ENCODE results near the gene NUDCD3. TPM values are rescaled to one million over a fixed set of nuclear protein-coding genes. Genes with fewer than 3 reads are reported as not detected.

The NUDCD3 gene
- total and polyA plus RNA-seq, 4 donors, result 24.8 to 91.0 (median 52.4) TPM

DNA sequence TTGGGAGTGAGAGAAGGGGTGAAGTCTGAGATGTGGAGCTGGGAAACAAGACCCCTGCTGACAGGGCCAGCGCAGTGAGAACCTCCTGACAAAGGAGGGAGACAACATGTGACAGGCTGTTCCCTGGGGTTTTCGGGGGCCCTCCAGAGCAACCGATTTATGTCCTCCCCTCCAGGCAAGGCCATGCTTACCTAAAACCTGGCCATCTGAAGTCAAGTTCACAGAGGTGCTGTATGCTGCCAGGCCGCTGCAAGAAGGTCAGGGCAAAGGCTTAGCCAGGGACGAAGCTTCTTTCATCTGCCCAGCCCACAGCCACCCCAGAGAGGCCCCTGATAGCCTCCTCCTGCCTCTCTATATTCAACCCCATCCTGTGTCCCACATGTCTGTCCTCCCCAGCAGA is 30.1 kb upstream of the NUDCD3 start:
- WGBS, 2 donors, result 87 to 94% methylated on average over 5 of the region's 5 CpGs
- ATAC-seq (ENCODE audit: insufficient read depth, low FRiP score), result no peak

GRCh38 chr7:44519546-44519945 is 29.1 kb upstream of the NUDCD3 start:
- 73 to 80% methylated on average over 7 of the region's 7 CpGs for whole genome bisulfite sequencing, 2 donors

More for the DNA sequence above, 30.1 kb upstream of the NUDCD3 start:
- H3K4me3 ChIP-seq, result no peak overlapping the region
- no peak for DNase-seq
- H3K27me3 ChIP-seq (ENCODE audit: control insufficient read depth in 3 of 3, insufficient read depth in 3 of 3, low read length in 2 of 3), result no peaks in the 10 kb centered on the region
- no peaks in the 10 kb centered on the region for H3K36me3 ChIP-seq (ENCODE audit: control insufficient read depth in 4 of 4, insufficient read depth in 4 of 4, low read length in 4 of 4)
- H3K27ac ChIP-seq (ENCODE audit: low read depth in 1 of 2, low read length in 1 of 2), result no peak overlapping the region
- H3K9ac ChIP-seq (ENCODE audit: insufficient read depth in 1 of 2, low read length in 2 of 2), result no peak overlapping the region
- no peaks in the 10 kb centered on the region for H3K4me1 ChIP-seq (ENCODE audit: control insufficient read depth in 5 of 5, insufficient read depth in 5 of 5, low read length in 5 of 5)
- peaks cover 0 to 6% (median 2%) of the 10 kb centered on the region in 4 donors for H3K9me3 ChIP-seq (ENCODE audit: control insufficient read depth in 4 of 4, insufficient read depth in 3 of 4, low read length in 3 of 4)
- TF ChIP-seq, protein P1, sequence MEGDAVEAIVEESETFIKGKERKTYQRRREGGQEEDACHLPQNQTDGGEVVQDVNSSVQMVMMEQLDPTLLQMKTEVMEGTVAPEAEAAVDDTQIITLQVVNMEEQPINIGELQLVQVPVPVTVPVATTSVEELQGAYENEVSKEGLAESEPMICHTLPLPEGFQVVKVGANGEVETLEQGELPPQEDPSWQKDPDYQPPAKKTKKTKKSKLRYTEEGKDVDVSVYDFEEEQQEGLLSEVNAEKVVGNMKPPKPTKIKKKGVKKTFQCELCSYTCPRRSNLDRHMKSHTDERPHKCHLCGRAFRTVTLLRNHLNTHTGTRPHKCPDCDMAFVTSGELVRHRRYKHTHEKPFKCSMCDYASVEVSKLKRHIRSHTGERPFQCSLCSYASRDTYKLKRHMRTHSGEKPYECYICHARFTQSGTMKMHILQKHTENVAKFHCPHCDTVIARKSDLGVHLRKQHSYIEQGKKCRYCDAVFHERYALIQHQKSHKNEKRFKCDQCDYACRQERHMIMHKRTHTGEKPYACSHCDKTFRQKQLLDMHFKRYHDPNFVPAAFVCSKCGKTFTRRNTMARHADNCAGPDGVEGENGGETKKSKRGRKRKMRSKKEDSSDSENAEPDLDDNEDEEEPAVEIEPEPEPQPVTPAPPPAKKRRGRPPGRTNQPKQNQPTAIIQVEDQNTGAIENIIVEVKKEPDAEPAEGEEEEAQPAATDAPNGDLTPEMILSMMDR (IDR thresholded peaks at IDR 0.05; ENCODE audit: control extremely low read depth, extremely low read depth), result no peak

GRCh38 chr7:44518761-44519160 is 28.3 kb upstream of the NUDCD3 start:
- TF ChIP-seq, protein P1 (IDR thresholded peaks at IDR 0.05; ENCODE audit: control extremely low read depth, extremely low read depth), result no peak
- 75 to 79% methylated on average over 3 of the region's 3 CpGs for WGBS, 2 donors
- Histone ChIP-seq H3K9ac (ENCODE audit: insufficient read depth in 1 of 2, low read length in 2 of 2) (no peak overlapping the region), H3K9me3 (ENCODE audit: control insufficient read depth in 4 of 4, insufficient read depth in 3 of 4, low read length in 3 of 4) (peaks cover 0 to 2% (median 0%) of the 10 kb centered on the region in 4 donors), H3K4me1 (ENCODE audit: control insufficient read depth in 5 of 5, insufficient read depth in 5 of 5, low read length in 5 of 5) (no peaks in the 10 kb centered on the region), H3K4me3 (no peak overlapping the region), H3K27ac (ENCODE audit: low read depth in 1 of 2, low read length in 1 of 2) (no peak overlapping the region), H3K36me3 (ENCODE audit: control insufficient read depth in 4 of 4, insufficient read depth in 4 of 4, low read length in 4 of 4) (no peaks in the 10 kb centered on the region), H3K27me3 (ENCODE audit: control insufficient read depth in 3 of 3, insufficient read depth in 3 of 3, low read length in 2 of 3) (no peaks in the 10 kb centered on the region)
- no peak for DNase-seq
- ATAC-seq (ENCODE audit: insufficient read depth, low FRiP score), result no peak

More at GRCh38 chr7:44519546-44519945, 29.1 kb upstream of the NUDCD3 start:
- Histone ChIP-seq H3K4me3 (no peak overlapping the region), H3K4me1 (ENCODE audit: control insufficient read depth in 5 of 5, insufficient read depth in 5 of 5, low read length in 5 of 5) (no peaks in the 10 kb centered on the region), H3K9me3 (ENCODE audit: control insufficient read depth in 4 of 4, insufficient read depth in 3 of 4, low read length in 3 of 4) (peaks cover 0 to 4% (median 1%) of the 10 kb centered on the region in 4 donors), H3K27me3 (ENCODE audit: control insufficient read depth in 3 of 3, insufficient read depth in 3 of 3, low read length in 2 of 3) (no peaks in the 10 kb centered on the region), H3K36me3 (ENCODE audit: control insufficient read depth in 4 of 4, insufficient read depth in 4 of 4, low read length in 4 of 4) (no peaks in the 10 kb centered on the region), H3K27ac (ENCODE audit: low read depth in 1 of 2, low read length in 1 of 2) (no peak overlapping the region), H3K9ac (ENCODE audit: insufficient read depth in 1 of 2, low read length in 2 of 2) (no peak overlapping the region)
- DNase-seq (no peak), ATAC-seq (ENCODE audit: insufficient read depth, low FRiP score) (no peak)
- TF ChIP-seq, protein P1 (IDR thresholded peaks at IDR 0.05; ENCODE audit: control extremely low read depth, extremely low read depth), result no peak

GRCh38 chr7:44517175-44517574 is 26.7 kb upstream of the NUDCD3 start:
- Histone ChIP-seq H3K36me3 (ENCODE audit: control insufficient read depth in 4 of 4, insufficient read depth in 4 of 4, low read length in 4 of 4) (no peaks in the 10 kb centered on the region), H3K27me3 (ENCODE audit: control insufficient read depth in 3 of 3, insufficient read depth in 3 of 3, low read length in 2 of 3) (no peaks in the 10 kb centered on the region), H3K4me1 (ENCODE audit: control insufficient read depth in 5 of 5, insufficient read depth in 5 of 5, low read length in 5 of 5) (no peaks in the 10 kb centered on the region), H3K4me3 (no peak overlapping the region), H3K27ac (ENCODE audit: low read depth in 1 of 2, low read length in 1 of 2) (no peak overlapping the region), H3K9me3 (ENCODE audit: control insufficient read depth in 4 of 4, insufficient read depth in 3 of 4, low read length in 3 of 4) (no peaks in the 10 kb centered on the region), H3K9ac (ENCODE audit: insufficient read depth in 1 of 2, low read length in 2 of 2) (no peak overlapping the region)
- WGBS, 2 donors, result 87 to 92% methylated on average over 8 of the region's 8 CpGs
- TF ChIP-seq, protein P1 (IDR thresholded peaks at IDR 0.05; ENCODE audit: control extremely low read depth, extremely low read depth), result no peak
- DNase-seq (no peak), ATAC-seq (ENCODE audit: insufficient read depth, low FRiP score) (no peak)

All from lung (tissue), 12 donors.